GM19395 (cell line): Measurements from ENCODE around the gene SHROOM3.

Source experiments
- ATAC-seq: cut with Tn5 transposase; IDR thresholded peaks from one replicate; pipeline ENCODE4 v1.9.1; 2021; ENCODE audit warnings: mild to moderate bottlenecking, moderate library complexity; ENCODE audit not compliant: unreplicated experiment

Gene SHROOM3

DNA sequence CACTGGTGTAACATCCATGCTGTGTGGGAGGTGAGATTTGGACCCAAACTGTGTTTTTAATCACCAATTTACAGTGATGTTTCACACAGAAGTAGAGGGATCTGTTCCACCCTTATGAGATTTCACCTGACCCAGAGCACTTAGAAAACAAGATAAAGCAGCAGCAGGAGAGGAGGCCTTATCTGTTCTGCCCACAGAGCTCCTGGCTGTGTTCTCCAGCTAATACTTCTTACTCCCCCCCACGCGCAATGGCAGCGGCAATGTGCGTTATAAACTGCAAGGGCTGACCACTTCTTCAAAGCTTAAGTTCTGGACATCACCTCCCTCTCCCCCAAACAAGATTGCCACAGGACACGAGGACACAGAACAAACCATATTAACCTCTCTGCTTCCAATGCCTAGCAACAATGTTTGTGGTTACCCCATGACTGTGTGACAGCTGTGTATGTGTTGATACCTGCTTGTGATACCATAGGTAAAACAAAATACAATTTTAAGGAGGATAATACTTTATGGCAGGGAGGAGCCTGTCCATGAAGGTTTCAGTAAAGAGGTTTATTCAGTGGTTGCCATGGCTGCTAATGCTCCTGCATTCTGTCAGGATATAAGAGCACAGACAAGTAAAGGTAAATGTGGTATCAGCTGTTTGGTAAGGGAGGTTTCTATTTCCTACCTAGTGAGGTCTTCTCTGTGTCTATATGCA lies 252.9 kb downstream of the SHROOM3 start:
- ATAC-seq = no peak

DNA sequence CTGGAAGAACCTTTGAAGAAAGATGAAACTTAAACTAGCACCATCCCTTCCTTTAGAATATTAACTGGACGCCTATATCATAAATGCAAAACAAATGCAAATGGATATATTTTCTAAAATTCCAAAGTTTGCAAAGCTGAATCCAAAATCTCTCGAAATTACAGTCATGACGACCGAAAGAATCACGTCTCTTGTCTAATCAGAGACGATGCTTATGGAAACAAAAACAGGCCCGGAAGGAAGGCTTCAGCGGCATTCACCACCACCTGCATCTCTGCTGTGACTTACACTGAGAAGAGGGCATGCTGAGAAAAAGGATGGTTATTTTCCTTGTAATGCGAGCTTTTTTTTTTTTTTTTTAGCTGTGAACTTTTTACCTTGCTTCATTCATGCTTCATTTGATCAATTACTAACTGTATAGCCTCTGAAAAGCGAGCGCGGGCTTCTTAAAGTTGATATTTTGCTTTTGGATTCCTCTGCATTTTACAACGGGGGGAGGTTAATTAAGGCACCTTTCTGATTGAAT lies 253.7 kb downstream of the SHROOM3 start:
- no peak for ATAC-seq

DNA sequence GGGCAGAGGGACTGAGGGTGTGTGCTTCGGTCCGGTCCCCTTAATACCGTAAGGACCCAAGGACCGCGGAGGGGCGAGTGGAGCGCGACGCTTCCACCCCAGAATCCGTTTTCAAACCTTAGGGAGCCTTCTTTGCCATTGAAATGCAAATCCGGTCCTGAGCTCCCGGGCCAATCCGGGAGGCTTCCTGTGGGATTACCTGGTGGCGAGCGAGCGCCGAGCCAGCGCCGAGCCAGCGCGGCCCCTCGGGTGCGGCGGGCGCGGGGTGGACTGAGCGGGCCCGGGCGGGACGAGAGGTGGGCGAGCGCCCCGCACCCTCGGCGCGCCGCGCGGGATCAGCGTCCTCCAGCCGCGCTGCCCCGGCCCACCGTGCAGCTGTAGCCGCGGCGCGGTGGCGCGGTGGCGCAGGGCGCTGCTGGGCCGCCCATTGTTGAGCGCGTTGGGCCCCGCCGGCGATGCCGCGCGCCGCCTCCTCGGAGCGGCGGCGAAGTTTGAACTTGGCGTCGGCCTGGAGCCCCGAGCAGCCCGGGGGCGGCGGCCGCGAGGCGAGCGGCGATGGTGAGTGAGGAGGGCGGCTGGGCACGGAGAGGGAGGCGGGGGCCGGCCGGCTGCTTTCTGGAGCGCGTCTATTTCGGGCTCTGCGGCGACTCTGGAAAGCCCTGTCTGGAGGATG lies 254.3 kb downstream of the SHROOM3 start:
- ATAC-seq = no peak

DNA sequence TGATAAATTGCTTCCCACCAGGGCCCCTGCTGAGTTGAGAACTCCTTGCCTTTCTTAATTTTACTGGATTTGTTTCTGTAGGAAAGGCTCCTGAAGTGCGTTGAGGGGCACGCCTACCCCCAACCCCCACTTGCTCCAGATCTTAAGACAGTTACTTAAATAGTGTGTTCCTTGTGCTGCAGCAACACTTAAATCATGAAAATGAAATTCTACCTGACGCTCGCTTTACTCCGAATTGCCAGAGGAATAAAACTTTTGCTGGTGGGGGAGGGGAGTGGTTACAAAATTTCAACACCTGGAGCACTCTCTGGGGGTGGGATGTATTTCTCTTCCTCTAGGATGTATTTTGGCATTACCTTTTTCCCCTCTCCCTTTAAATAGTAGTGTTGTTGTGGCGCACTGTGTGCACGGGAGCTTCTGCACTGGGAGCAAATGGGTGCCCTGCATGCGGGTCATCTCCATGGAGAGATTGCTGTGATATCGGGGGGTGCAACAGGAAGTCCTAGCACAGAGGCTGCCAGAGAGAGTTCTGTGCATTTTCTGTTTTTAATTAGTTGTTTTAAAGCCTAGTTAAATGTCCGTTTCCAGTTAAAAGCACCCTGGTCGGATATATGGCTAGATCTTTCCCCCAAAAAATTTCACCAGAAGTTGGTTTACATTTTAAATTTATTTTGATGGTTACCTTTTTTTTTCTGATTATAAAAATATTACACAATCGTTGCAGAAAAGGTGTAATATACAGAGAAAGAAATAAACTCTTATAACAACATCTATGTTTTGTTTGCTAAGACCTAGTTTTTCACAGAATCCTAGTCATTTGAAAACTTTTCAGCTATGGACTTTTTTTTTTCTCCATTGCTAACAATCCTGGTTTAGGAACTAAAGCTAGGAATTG lies 255.2 kb downstream of the SHROOM3 start:
- no peak for ATAC-seq

DNA sequence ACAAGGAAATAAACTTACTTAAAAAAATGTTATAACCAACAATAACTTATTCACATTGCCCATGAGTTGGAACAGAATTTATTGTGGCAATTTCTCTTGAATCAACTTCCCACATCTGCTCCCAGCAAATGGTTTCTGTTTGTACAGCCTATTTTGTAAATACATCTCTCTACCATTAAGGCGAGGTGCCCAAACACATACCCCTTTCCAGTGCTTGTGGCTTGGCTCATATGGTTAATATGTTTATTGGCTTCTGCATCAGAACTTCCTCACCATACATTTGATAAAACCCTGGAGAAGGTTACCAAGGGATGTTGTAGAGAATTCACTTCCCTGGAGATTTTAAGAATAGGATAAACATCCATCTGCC lies 255.9 kb downstream of the SHROOM3 start:
- no peak for ATAC-seq

DNA sequence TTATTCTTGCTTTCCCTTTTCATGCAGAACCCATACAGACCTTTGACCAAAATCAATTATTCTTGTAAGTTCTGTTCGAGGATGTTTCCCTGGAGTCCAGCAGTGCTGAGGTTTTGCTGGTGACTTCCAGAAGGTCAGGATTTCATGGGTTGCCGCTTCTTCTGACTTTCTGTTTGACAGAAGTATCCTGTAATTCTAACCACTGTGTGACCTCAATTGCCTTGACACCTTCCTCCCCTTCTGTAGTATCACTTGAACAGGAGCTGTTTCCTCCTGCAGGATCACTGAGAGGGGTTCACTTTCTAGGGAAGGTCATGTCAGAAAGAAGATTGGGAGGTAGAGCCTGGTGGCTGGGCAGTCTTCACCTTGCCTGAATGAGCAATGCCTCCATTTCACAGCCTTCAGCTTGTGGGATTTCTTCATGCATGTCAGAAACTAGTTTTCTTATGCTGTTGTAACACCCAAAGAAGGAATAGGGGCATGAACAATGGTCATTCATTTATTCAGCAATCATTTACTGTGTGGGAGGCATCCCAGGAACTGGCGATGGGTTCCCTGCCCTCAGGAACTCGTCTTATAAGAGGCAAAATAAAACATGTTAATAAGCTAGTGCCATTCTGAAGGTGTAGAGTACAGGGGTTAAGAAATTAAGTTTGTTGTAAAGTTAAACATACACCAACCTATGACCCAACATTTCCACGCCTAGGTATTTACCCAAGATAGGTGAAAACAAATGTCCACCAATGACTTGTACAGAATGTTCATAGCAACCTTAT lies 257.0 kb downstream of the SHROOM3 start:
- no peak for ATAC-seq

DNA sequence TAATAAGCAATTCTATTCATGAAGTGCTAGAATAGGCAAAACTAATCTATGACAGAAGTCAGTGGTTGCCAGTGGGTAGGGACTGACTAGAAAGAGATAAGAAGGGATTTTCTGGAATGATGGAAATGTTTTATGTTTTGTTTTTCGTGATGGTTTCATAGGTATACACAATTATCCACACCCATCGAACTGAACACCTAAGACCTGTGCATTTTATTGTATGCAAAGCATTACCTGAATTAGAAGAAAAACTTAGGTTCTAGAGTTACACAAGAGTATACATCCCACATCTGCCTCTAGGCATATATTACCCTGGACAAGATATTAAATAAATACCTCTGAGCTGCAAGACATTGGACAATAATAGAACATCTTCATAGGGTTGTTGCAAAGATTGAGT lies 257.7 kb downstream of the SHROOM3 start:
- no peak for ATAC-seq

DNA sequence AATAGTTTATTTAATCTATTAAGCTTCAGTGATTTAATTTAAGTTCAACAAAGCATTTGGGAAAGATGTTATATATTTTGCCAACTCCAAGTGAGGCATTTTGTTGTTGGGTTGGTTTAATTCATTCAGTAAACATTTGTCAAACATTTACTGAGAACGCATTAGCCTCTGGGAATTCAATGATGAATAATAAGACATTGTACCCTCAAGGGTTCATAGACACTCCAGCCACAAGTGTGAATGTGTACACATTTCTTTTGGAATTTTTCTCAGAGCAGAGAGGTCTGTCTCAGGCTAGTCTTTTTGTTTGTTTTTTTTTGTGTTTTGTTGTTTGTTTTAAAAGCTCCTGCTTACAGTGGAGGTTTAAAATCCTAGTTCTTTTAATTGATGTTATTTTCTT lies 259.0 kb downstream of the SHROOM3 start:
- no peak for ATAC-seq

DNA sequence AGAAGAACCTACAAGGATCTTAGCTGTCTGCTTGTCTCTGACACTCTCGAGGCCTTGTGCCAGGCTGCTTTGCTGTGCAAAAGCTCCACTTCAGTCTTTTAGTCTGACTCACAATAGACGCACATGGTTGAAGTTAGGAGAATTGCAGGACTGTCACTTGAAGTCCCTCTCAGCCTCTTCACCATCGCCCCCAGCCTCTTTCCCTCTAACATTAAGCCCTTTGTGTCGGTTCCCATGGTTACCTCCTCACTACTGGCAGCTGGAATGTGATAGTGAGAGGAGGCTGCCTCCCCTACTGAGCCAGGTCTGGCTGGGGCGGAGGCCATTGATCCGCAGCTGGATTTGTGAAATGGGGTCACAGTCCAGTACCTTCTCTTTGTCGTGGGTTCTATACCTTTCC lies 261.1 kb downstream of the SHROOM3 start:
- no peak for ATAC-seq

DNA sequence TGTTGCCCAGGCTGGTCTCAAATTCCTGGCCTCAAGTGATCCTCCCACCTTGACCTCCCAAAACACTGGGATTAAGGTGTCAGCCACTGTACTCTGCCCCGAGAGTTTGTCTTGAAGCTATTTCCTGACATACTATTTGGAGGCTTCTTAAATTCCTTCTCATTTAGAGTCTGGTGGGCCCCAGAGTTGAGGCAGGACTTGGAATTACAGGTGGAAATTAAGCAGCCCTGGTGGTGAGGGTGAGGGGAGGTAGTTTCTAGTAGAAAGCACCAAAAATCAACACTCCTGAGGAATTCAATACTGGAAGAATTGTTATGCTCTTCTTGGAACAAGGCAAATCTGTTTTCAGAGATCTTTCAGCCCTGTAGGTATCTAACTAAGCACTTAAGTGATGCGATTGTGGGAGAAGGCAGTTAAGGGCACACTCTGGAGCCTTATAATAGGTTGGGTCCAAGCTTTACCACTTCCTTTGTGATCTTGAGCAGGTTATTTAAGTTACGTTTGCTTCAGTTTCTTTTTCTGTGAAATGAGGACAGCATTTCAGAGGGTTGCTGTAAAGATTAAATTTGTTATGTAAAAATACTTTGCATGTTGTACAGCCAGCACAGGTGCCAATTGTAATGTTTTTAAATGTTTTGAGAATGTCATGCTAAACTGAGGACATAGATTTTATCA lies 262.2 kb downstream of the SHROOM3 start:
- ATAC-seq = peak; percentile 84

DNA sequence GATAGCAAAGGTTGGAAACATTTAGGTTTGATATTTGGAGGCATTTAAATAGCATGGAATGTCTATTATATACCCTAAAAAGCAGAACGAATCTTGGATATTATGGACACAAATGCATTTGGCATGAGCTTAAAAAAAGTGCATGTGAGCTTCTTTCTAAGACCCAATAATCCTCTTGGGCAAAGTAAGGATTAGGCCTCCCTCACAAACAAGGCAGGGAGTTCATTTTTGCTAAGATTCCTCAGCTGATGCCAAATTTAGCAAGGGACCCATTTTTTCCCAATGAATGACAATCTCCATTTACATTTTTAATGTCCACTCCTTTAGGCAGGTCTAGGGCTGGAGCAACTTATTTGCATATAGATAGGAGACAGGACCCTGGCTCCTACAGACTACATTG lies 263.1 kb downstream of the SHROOM3 start:
- no peak for ATAC-seq

DNA sequence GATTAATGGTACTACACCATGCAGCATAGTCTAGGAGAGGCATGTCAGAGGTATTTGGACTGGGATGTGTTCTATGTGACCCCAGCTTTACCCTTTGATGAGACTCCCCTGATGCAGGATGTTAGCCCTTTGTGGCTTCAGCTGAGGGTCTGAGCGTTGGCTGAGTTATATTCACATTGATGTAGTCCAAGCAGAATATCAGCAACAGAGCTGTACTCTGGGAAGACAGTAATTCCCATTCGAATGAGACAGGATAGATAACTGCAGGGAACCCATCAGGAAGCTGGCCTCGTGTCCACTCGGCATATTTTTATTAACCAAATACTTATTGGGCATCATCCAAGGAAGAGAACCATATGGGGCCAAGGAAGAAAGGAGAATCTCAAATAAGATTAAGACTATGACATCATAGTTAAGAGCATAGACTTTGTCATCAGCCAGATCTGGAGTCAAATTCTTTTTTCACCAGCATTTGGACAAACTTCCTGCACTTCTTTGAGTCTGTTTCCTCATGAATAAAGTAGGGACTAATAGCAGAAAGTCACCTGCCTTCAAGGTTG lies 264.8 kb downstream of the SHROOM3 start:
- no peak for ATAC-seq

DNA sequence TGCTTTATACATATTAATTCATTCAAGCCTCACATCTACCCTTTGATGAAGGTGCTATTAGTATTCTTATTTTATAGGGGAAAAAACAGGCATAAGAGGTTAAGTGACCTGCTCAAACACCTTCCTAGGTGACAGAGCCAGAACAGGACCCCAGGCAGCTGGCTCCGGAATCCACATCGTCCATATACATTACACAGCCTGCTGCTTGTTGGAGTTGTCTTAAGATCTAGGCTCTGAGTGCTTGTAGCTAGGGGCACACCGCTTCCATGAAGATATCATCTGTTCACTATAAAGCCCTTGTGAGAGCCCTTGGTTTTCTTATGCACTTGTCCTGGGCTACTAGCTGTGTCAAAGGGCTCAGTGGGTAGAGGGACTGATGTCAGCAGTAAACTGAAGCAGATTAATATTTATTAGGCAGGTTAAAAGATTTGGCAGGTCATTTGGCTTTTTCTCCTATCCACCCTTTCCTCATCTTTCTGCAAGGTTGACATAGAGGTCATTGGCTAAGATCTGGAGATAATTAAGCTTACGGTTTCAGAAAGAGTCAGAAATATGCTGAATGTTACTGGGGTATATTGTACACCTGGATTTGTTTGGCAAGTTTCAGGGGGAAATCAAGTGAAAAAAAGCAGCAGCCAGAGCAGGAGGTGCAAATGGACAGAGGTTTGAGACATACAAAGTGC lies 267.6 kb downstream of the SHROOM3 start:
- no peak for ATAC-seq

DNA sequence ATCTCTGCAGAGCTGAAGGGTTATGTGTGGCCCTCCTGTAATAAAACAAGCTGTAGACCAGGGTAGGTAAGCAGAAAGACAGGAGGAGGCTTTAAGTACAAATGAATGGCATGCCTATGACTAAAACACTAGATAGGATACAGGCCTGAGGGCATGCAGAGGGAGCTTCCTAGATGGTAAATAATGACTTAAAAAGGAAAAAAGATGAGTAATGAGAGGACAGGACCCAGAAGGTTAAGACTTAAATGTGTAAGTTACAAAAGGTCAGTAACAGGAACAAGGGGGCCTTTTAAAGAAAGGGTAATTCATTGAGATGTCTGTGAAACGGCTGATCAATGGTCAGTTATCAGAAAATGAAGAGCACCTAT lies 268.1 kb downstream of the SHROOM3 start:
- ATAC-seq = no peak

DNA sequence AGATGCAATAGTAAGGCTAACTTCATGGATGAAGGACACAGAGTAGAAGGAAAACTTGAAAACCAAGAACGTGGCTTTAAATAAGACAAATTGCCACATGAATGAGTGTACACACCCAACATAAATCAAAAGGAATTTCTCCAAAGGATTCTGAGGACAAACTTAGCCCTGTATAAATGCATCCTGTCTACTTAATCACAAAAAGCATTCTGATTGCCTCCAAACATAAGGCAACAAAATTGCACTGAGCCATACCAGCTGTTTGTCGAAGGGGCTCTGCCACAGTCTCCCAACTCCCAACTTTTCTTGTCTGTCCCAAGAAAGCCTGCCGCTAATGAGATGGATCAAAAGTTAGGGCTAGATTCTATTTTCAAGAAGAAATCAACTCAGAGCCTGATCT lies 268.6 kb downstream of the SHROOM3 start:
- ATAC-seq = no peak

DNA sequence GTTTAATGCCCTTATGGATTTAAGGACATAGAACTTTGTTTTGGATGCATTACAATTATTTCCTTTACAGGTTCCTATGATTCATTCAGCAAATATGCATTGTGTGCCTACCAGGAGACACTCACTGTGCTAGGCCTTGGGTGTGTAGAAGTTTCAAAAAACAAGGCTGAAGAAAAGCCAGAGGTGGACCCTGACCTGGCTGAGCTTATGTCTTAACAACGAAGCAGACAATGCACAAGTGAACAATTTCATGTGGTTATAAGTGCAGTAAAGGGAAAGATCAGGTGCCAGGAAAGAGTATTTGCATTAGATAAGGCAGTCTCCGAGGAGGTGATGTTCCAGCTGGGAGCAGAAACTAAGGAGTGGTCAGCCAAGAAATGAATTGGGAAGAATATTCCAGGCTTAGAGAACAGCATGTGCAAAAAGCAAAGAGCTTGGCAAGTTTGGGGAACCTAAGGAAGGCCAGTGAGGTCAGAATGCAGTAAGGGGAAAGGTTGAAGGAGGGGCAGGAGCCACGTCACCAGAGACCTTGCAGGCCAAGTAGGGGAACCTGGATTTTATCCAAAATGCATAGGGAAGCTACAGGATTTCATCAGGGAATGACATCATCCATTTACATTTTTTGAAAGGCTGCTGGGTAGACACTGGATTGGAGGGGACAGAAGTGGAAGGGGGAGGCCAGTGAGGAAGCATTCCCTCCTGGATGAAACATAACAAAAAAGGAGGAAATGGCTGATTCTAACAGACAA lies 269.3 kb downstream of the SHROOM3 start:
- no peak for ATAC-seq

DNA sequence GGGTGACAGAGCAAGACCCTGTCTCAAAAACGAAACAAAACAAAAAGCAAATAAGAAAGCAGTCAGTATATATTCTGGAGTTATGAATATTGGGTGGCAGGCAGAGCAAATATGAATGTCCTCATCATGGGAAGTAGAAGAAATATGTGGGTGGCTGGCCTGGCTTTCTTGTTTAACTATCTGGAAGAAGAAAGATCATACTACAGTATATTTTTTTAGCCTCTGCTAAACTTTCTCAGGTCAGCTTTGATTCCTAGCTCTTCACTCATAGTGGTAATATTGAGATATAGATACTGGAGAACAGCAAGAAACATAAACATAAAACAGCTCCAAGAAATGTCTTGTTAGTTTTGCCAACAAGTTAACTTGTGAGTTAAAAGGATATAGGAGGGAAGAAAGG lies 270.4 kb downstream of the SHROOM3 start:
- no peak for ATAC-seq

DNA sequence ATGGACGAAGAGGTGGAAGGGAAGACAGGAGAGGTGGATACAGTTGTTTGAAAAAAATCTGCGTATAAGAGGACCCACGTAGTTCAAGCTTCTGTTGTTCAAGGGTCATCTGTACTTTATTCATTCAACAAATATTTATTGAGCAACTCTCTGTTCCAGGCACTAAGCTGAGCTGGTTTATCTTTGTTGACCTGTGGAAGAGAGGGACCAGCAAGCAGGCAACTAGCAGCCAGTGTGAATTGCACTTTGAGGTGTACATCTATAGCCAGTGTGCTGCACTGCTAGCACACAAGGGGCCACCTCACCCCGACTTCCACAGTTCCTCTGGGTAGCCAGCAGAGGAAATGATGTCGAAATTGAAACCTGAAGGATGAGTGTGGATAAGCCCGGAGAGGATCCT lies 271.6 kb downstream of the SHROOM3 start:
- ATAC-seq = no peak
